Lower leg skin (tissue), 3 donors: ENCODE results near the gene LCN9.

Experiments used
- POLR2A ChIP-seq, 2 donors: fragments of 450-650 bp; IDR thresholded peaks; one replicate each; pipeline ENCODE4 v1.6.1; 2016 to 2017; ENCODE audit warnings: antibody characterized with exemption in 2 of 2, mild to moderate bottlenecking in 1 of 2, moderate library complexity in 1 of 2
- TF ChIP-seq, protein P1 (sequence below), 3 donors: fragments of 450-650 bp; IDR thresholded peaks; one replicate each; pipeline ENCODE4 v1.5.1; 2016; ENCODE audit warnings: antibody characterized with exemption in 3 of 3, mild to moderate bottlenecking in 3 of 3, moderate library complexity in 2 of 3

DNA sequence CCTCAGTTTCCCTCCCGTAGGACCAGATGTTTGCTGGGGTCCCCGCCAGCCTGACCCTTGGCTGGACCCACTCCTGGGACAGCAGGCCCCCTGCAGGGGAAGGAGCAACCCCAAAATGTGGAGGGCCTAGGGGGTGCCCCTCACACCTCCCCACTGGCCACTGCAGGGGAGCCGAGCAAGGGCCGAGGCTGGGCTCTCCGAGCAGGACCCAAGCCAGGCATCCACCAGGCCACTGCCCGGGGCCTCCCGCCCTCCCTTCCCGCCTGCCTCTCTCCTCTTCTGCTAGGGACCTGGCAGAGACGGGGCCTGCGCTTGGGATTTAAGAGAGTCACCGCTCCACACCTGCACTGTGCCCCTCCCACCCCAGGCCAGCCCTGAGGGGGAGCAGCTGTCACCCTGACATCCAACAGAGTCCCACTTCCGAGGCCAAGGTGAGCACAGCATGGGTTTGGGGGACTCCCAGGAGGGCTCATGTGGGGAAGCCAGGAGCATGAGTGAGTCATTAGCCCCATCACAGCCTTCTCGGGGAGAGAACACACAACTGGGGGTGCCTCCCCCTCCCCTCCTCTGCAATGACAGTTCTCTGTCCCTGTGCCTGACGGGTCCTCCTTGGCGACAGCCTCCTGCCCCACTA, 20.4 kb downstream of the LCN9 start:
- TF ChIP-seq, protein P1, sequence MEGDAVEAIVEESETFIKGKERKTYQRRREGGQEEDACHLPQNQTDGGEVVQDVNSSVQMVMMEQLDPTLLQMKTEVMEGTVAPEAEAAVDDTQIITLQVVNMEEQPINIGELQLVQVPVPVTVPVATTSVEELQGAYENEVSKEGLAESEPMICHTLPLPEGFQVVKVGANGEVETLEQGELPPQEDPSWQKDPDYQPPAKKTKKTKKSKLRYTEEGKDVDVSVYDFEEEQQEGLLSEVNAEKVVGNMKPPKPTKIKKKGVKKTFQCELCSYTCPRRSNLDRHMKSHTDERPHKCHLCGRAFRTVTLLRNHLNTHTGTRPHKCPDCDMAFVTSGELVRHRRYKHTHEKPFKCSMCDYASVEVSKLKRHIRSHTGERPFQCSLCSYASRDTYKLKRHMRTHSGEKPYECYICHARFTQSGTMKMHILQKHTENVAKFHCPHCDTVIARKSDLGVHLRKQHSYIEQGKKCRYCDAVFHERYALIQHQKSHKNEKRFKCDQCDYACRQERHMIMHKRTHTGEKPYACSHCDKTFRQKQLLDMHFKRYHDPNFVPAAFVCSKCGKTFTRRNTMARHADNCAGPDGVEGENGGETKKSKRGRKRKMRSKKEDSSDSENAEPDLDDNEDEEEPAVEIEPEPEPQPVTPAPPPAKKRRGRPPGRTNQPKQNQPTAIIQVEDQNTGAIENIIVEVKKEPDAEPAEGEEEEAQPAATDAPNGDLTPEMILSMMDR (IDR thresholded peaks at IDR 0.05): no peak
- no peak for TF ChIP-seq POLR2A (IDR thresholded peaks at IDR 0.05)
